Adrenal gland (tissue), 12 donors: Measurements from ENCODE around the gene VPS33A. TPM values are rescaled to one million over a fixed set of nuclear protein-coding genes. Genes with fewer than 3 reads are reported as not detected.
A peak's percentile ranks its signal among the peaks of the same experiment; 100 is the strongest.

Experiments
- DNase-seq, 7 donors: peaks; one replicate each; pipeline ENCODE4 v3.0.0-alpha.2; 2019 to 2020
- H3K27ac ChIP-seq, 5 donors: fragments of 200-600 bp; sonication (generic) in 4 of 5; 1 replicate in 3 of 5; 2 replicates in 2 of 5; pipeline versions ENCODE4 v1.5.1 to v1.8.0; 2016 to 2020; ENCODE audit warnings: mild to moderate bottlenecking in 1 of 5
- H3K27me3 ChIP-seq: fragments of 200-600 bp; 2 replicates; pipeline ENCODE4 v1.8.0; 2021
- H3K36me3 ChIP-seq, 2 donors: fragments of 200-600 bp; replicated peaks in 1 of 2; 1 replicate in 1 of 2; 2 replicates in 1 of 2; pipeline versions ENCODE4 v1.5.1 to v1.8.0; 2018 to 2022
- H3K4me1 ChIP-seq, 2 donors: fragments of 200-600 bp; replicated peaks in 1 of 2; 1 replicate in 1 of 2; 2 replicates in 1 of 2; pipeline versions ENCODE4 v1.5.1 to v1.8.0; 2018 to 2021
- H3K4me3 ChIP-seq, 4 donors: fragments of 200-600 bp; sonication (generic) in 3 of 4; one replicate each; pipeline ENCODE4 v1.5.1; 2016 to 2018
- H3K9me3 ChIP-seq, 3 donors: fragments of 200-600 bp; sonication (generic) in 1 of 3; replicated peaks in 1 of 3; 1 replicate in 2 of 3; 2 replicates in 1 of 3; pipeline versions ENCODE4 v1.5.1 to v1.8.0; 2016 to 2021
- CTCF ChIP-seq, 6 experiments: fragments of 450-650 bp in 4 of 6; fragments of 200-600 bp in 2 of 6; sonication (generic) in 1 of 6; IDR thresholded peaks; 1 replicate in 5 of 6; 2 replicates in 1 of 6; pipeline versions ENCODE4 v1.5.1 to v1.8.0; 2016 to 2021; ENCODE audit warnings: antibody characterized with exemption in 6 of 6, mild to moderate bottlenecking in 2 of 6, moderate library complexity in 1 of 6
- POLR2A ChIP-seq, 2 donors: fragments of 450-650 bp; IDR thresholded peaks; one replicate each; pipeline ENCODE4 v1.6.1; 2017; ENCODE audit warnings: antibody characterized with exemption in 2 of 2, mild to moderate bottlenecking in 2 of 2, moderate library complexity in 1 of 2
- WGBS, 4 donors: extraction: QIAGEN DNeasy Blood & Tissue Kit in 2 of 4; methylation state at CpG; one replicate each; pipeline versions ENCODE4 v1.1.5 to v1.1.7; 2013 to 2017; 5-methylcytosine and 5-hydroxymethylcytosine counted together
- intact Hi-C, 2 donors: fragments of 100-400 bp; cut with DNase I; formaldehyde crosslinking; loops; one replicate each; pipeline versions ENCODE4 v1.14.1 to v1.15.0; 2022 to 2023
- polyA plus RNA-seq, 3 donors: library from polyadenylated mRNA; stranded (reverse); fragments of 200-250 nt in 2 of 3; fragments of 350-450 nt in 1 of 3; fragmentation: Illumina TruSeq in 1 of 3; extraction: RNeasy Lipid Tissue Mini Kit (QIAGEN cat#74804) in 1 of 3; gene quantifications; one replicate each; pipeline ENCODE4 v1.2.3, GENCODE V29; 2013 to 2014
- total RNA-seq, 9 donors: library from RNA; depleted of rRNA in 4 of 9; stranded (reverse); fragments of >200 nt in 4 of 9; fragments of 120-200 nt in 1 of 9; fragmentation: NEBNext Ultra II Directional in 1 of 9; extraction: Animal tissue kit (Norgen Biotek cat#: 25700) in 1 of 9; gene quantifications; one replicate each; pipeline versions ENCODE4 v1.1.0 to v1.2.4, GENCODE V29; 2013 to 2023
- donor health status: healthy with polysubstance abuse.
- donor health status: Bipolar disorder and iron deficiency.
- donor health status: DM: yes; HTN: yes; CAD: no.
- donor health status: DM: no; HTN: no; CAD: no.
- donor health status: DM: no; HTN: no; CAD: no.
- donor health status: DM: yes; HTN: yes; CAD: no.

Gene VPS33A
- total and polyA plus RNA-seq, 12 donors, result 9.7 to 35.3 (median 22.2) TPM

DNA sequence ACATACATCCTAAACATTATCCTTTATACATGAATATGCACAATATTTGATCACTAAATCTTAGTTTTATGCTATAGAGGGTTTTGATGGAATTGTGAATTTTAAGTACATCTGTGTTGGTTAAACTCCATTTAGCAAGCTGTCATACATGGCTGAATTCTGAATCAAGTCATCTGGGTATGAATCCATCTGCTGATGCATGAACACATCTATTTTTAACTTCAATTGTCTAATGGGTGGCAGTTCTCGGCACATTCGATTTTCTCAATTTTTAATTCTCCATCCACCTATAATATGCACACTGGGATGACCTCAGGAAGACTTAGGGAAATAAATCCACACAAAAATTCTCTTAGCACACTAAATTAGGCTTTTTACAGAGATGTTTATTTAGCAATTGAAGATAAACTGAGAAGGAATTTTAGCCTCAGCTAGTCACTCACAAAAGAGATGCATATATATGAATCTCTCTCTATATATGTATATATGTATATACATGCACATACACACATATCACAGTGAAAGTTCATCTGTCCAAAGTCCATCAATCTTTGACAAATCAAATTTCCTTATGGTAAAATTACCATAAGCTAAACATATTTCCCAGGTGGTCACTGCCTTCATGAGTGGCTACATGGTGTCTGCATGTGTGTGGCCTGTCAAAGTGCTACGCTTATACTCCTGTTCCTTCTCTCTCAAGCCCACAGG is 44.5 kb upstream of the VPS33A start:
- DNase-seq, result no peak
- TF ChIP-seq CTCF (IDR thresholded peaks at IDR 0.05), result no peak
- no peak for TF ChIP-seq POLR2A (IDR thresholded peaks at IDR 0.05)
- H3K9me3 ChIP-seq, result no peaks in the 10 kb centered on the region
- peaks cover 0 to 9% of the 10 kb centered on the region in 2 donors for H3K4me1 ChIP-seq
- H3K27me3 ChIP-seq, result no peaks in the 10 kb centered on the region
- H3K36me3 ChIP-seq, result peaks cover 0 to 15% of the 10 kb centered on the region in 2 donors
- H3K27ac ChIP-seq, result no peak overlapping the region
- H3K4me3 ChIP-seq, result no peak overlapping the region
- WGBS, 4 donors, result 72 to 83% (median 76%) methylated on average over 3 of the region's 3 CpGs
- intact Hi-C loops, result no loop called here

DNA sequence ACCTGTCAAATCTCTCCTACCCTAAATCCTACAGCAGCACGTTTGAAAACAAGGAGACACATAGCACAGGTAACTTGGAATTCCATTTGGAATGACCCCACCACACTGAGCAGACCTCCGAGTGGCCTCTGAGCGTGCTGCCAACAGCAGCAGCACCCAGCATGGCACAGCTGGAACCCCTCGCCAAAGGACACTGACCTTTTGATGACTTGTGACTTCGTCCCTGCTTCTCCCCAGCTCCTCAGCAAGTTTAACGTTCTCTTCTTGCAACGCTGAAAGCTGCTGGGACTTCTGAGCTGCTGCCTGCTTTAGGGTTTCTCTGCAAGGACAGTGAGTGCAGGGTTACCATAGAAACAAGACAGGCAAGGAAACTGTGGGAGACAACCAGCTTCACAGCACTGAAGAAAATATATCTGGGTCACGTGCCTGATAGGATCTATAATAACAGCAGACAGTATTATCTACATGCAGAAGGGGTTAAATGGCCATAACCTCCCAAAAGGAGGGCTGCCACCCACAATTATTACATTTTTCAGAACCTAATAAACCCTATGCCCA is 43.3 kb upstream of the VPS33A start:
- WGBS, 4 donors, result 46 to 67% (median 56%) methylated on average over 7 to 8 of the region's 8 CpGs
- intact Hi-C loops, result no loop called here
- H3K9me3 ChIP-seq, result no peaks in the 10 kb centered on the region
- no peak overlapping the region for H3K4me3 ChIP-seq
- no peak for DNase-seq
- H3K36me3 ChIP-seq, result peaks cover 0 to 9% of the 10 kb centered on the region in 2 donors
- no peak overlapping the region for H3K27ac ChIP-seq
- no peaks in the 10 kb centered on the region for H3K27me3 ChIP-seq
- TF ChIP-seq CTCF (IDR thresholded peaks at IDR 0.05) (no peak), POLR2A (IDR thresholded peaks at IDR 0.05) (no peak)
- peaks cover 0 to 9% of the 10 kb centered on the region in 2 donors for H3K4me1 ChIP-seq

DNA sequence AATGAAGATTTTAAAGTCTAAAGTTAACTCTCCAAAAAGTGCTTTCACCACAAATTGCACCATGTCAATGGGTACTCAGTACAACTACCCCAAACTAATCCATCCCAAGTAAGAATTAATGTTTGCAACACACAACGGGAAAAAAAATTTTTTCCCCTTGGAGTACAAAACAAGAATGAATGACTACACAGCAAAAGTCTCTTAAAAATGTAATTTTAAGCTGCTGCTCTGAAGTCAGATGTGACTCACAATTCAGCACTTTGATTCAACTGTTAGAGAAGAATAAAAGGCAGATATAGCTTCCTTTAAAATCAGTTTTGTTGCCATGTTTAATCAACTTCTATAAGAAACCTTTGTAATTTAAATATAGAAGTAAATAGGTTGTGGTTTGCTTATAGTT is 42.5 kb upstream of the VPS33A start:
- intact Hi-C loops, result no loop called here
- H3K4me3 ChIP-seq, result no peak overlapping the region
- WGBS, 4 donors, result 79 to 93% (median 85%) methylated on average over 1 of the region's 1 CpG
- peaks cover 0 to 9% of the 10 kb centered on the region in 2 donors for H3K4me1 ChIP-seq
- no peak overlapping the region for H3K27ac ChIP-seq
- no peaks in the 10 kb centered on the region for H3K9me3 ChIP-seq
- H3K36me3 ChIP-seq, result peaks cover 0 to 9% of the 10 kb centered on the region in 2 donors
- no peak for DNase-seq
- no peak for TF ChIP-seq POLR2A (IDR thresholded peaks at IDR 0.05)
- TF ChIP-seq CTCF (IDR thresholded peaks at IDR 0.05), result no peak
- H3K27me3 ChIP-seq, result no peaks in the 10 kb centered on the region

GRCh38 chr12:122306407-122306806 is 40.1 kb upstream of the VPS33A start:
- intact Hi-C loops, result no loop called here
- TF ChIP-seq POLR2A (IDR thresholded peaks at IDR 0.05) (no peak), CTCF (IDR thresholded peaks at IDR 0.05) (peak in 4 of 6 experiments; percentile 16 to 37 (median 19))
- DNase-seq, result peak in 1 of 7 donors; percentile 27
- H3K4me1 ChIP-seq, result peaks cover 0 to 9% of the 10 kb centered on the region in 2 donors
- no peak overlapping the region for H3K4me3 ChIP-seq
- no peaks in the 10 kb centered on the region for H3K9me3 ChIP-seq
- H3K27me3 ChIP-seq, result no peaks in the 10 kb centered on the region
- peaks cover 0 to 9% of the 10 kb centered on the region in 2 donors for H3K36me3 ChIP-seq
- H3K27ac ChIP-seq, result no peak overlapping the region
- WGBS, 4 donors, result 68 to 75% (median 72%) methylated on average over 4 of the region's 4 CpGs
